Muscle of back (tissue), 11 donors: ENCODE measurements around the gene PRDM11. TPM values are rescaled to one million over a fixed set of nuclear protein-coding genes. Genes with fewer than 3 reads are reported as not detected.

Experiments
- DNase-seq, 3 donors: peaks; one replicate each; pipeline versions ENCODE4 v3.0.0 to v3.0.0-alpha.2; 2013
- polyA plus RNA-seq, 10 donors: library from polyadenylated mRNA; unstranded; fragments of 120-200 nt; gene quantifications; one replicate each; pipeline ENCODE4 v1.2.1, GENCODE V29; 2013; ENCODE audit not compliant: insufficient read length in 10 of 10

The PRDM11 gene
- polyA plus RNA-seq, 10 donors = 17.4 to 23.8 (median 22.4) TPM

- DNase-seq = no peak
Measured at GRCh38 chr11:45260071-45260470, 113.6 kb downstream of the PRDM11 start.

- no peak for DNase-seq
Measured at GRCh38 chr11:45262900-45263299, 116.5 kb downstream of the PRDM11 start.

GRCh38 chr11:45263773-45264172 is 117.3 kb downstream of the PRDM11 start:
- DNase-seq = no peak

- peak in 1 of 3 donors; percentile 21 for DNase-seq
Measured at GRCh38 chr11:45264839-45265515, 118.5 kb downstream of the PRDM11 start.

- no peak for DNase-seq
Measured at GRCh38 chr11:45265969-45266675, 119.7 kb downstream of the PRDM11 start.

- DNase-seq = no peak
Measured at GRCh38 chr11:45266676-45267020, 120.2 kb downstream of the PRDM11 start.

GRCh38 chr11:45267052-45267451 is 120.6 kb downstream of the PRDM11 start:
- DNase-seq = no peak

GRCh38 chr11:45267652-45268299 is 121.3 kb downstream of the PRDM11 start:
- DNase-seq = no peak

- no peak for DNase-seq
Measured at GRCh38 chr11:45269678-45270077, 123.2 kb downstream of the PRDM11 start.

GRCh38 chr11:45270946-45271716 is 124.7 kb downstream of the PRDM11 start:
- DNase-seq = no peak

GRCh38 chr11:45272701-45273100 is 126.3 kb downstream of the PRDM11 start:
- no peak for DNase-seq

GRCh38 chr11:45273509-45273908 is 127.1 kb downstream of the PRDM11 start:
- no peak for DNase-seq

GRCh38 chr11:45274206-45274605 is 127.8 kb downstream of the PRDM11 start:
- DNase-seq = no peak

- DNase-seq = peak in 1 of 3 donors; percentile 1
Measured at GRCh38 chr11:45275828-45276227, 129.4 kb downstream of the PRDM11 start.

- DNase-seq = peak in 1 of 3 donors; percentile 13
Measured at GRCh38 chr11:45278714-45279113, 132.3 kb downstream of the PRDM11 start.

- no peak for DNase-seq
Measured at GRCh38 chr11:45279645-45280044, 133.2 kb downstream of the PRDM11 start.

- no peak for DNase-seq
Measured at GRCh38 chr11:45280449-45280848, 134.0 kb downstream of the PRDM11 start.

- DNase-seq = no peak
Measured at GRCh38 chr11:45282081-45282480, 135.6 kb downstream of the PRDM11 start.
